Panc1 (cell line): Measurements from ENCODE around the gene LAMB3. TPM values are rescaled to one million over a fixed set of nuclear protein-coding genes. Genes with fewer than 3 reads are reported as not detected.

Experiments used
- ATAC-seq: fragments of 200-7000 bp; cut with Tn5 transposase; 2 replicates; pipeline ENCODE4 v1.9.1; 2020; ENCODE audit warnings: mild to moderate bottlenecking, moderate library complexity
- BruUV-seq: library from RNA; stranded (reverse); fragments of 400-500 nt; replicated peaks from 2 replicates; lab custom pipeline; 2021; lab: Mats Ljungman, UMichigan
- CTCF ChIA-PET: fragments of 300-600 bp; sonication (Branson Sonifier 250); formaldehyde crosslinking; loops from one replicate; lab custom pipeline; 2022; ENCODE audit warnings: antibody characterized with exemption; lab: Charles Lee
- POLR2A ChIA-PET: fragments of 300-600 bp; sonication (Branson Sonifier 250); formaldehyde crosslinking; loops from one replicate; lab custom pipeline; 2022; ENCODE audit warnings: antibody characterized with exemption; lab: Charles Lee
- DNase-seq: peaks from one replicate; pipeline ENCODE4 v3.0.0-alpha.2; 2010; ENCODE audit warnings: low read depth, low spot score
- H3K27ac ChIP-seq: 2 replicates; pipeline ENCODE4 v1.5.1; 2011; ENCODE audit warnings: mild to moderate bottlenecking, low read length, inconsistent platforms
- H3K27me3 ChIP-seq: fragments of 200-500 bp; sonication (Bioruptor generic); 2 replicates; pipeline ENCODE4 v1.6.0; 2014; ENCODE audit warnings: low read length, inconsistent platforms; ENCODE audit not compliant: control insufficient read depth, insufficient read depth
- H3K36me3 ChIP-seq: fragments of 200-500 bp; sonication (Bioruptor generic); 2 replicates; pipeline ENCODE4 v1.5.1; 2014; ENCODE audit warnings: inconsistent platforms, mild to moderate bottlenecking, low read length, moderate library complexity; ENCODE audit not compliant: control insufficient read depth, insufficient read depth
- H3K4me1 ChIP-seq: 2 replicates; pipeline ENCODE4 v1.5.1; 2011; ENCODE audit warnings: inconsistent platforms, mild to moderate bottlenecking, low read length, moderate library complexity; ENCODE audit not compliant: control insufficient read depth, insufficient read depth
- H3K4me3 ChIP-seq, 2 experiments: 2 replicates each; pipeline ENCODE4 v1.5.1; 2011 to 2012; ENCODE audit warnings: low read depth in 2 of 2, low read length in 2 of 2, mild to moderate bottlenecking in 2 of 2, inconsistent platforms in 1 of 2, moderate library complexity in 1 of 2
- H3K9me3 ChIP-seq: fragments of 200-500 bp; sonication (Bioruptor generic); 2 replicates; pipeline ENCODE4 v1.5.1; 2014; ENCODE audit warnings: low read depth, mild to moderate bottlenecking, inconsistent platforms, low read length, moderate library complexity; ENCODE audit not compliant: control insufficient read depth, insufficient read depth
- CTCF ChIP-seq: fragments of 450-650 bp; IDR thresholded peaks from 2 replicates; pipeline ENCODE4 v1.5.1; 2017; ENCODE audit warnings: mild to moderate bottlenecking
- POLR2AphosphoS5 ChIP-seq: IDR thresholded peaks from 2 replicates; pipeline ENCODE4 v1.6.1; 2012; ENCODE audit warnings: mild to moderate bottlenecking, low read depth, low read length, moderate library complexity
- REST ChIP-seq, 2 experiments: IDR thresholded peaks; 2 replicates each; pipeline ENCODE4 v1.6.1; 2011 to 2012; ENCODE audit warnings: low read depth in 2 of 2, control low read depth in 1 of 2, low read length in 1 of 2, mild to moderate bottlenecking in 1 of 2, moderate library complexity in 1 of 2; ENCODE audit not compliant: insufficient read depth in 1 of 2
- SIN3A ChIP-seq: IDR thresholded peaks from 2 replicates; pipeline ENCODE4 v1.6.1; 2012; ENCODE audit warnings: low read depth, mild to moderate bottlenecking, low read length, moderate library complexity, borderline replicate concordance; ENCODE audit not compliant: insufficient read depth
- TCF7L2 ChIP-seq: IDR thresholded peaks from 2 replicates; pipeline ENCODE4 v1.6.1; 2011; ENCODE audit warnings: mild to moderate bottlenecking, low read depth, low read length, inconsistent platforms
- in situ Hi-C: cut with HindIII; loops from 2 replicates; pipeline ENCODE4 v1.10.0; 2016; ENCODE audit warnings: low sequenced_read_pairs, low pct_unique_long_range_greater_than_20kb
- intact Hi-C: fragments of 100-400 bp; cut with micrococcal nuclease; formaldehyde crosslinking; loops from one replicate; pipeline ENCODE4 v1.10.0; 2022; ENCODE audit not compliant: unreplicated experiment
- total RNA-seq: library from RNA; stranded (reverse); gene quantifications from one replicate; pipeline ENCODE4 v1.2.1, GENCODE V29; 2021; ENCODE audit not compliant: unreplicated experiment

Gene LAMB3
- total RNA-seq, 1 experiment from 2014 or later, result 0.85 TPM

- Histone ChIP-seq H3K27me3 (no peaks in the 10 kb centered on the region; the same call in 1 of the 2 replicates), H3K27ac (no peak overlapping the region), H3K36me3 (no peaks in the 10 kb centered on the region), H3K4me1 (no peaks in the 10 kb centered on the region), H3K4me3 (no peak overlapping the region), H3K9me3 (no peaks in the 10 kb centered on the region)
- intact Hi-C loops (no loop called here), in situ Hi-C loops (no loop called here)
- DNase-seq (no peak), ATAC-seq (no peak)
- ChIA-PET POLR2A (no interaction called here), CTCF (no interaction called here)
- TF ChIP-seq TCF7L2 (no peak), POLR2AphosphoS5 (no peak), SIN3A (no peak), REST (IDR thresholded peaks at IDR 0.05; ENCODE audit: insufficient read depth in 1 of 2, low read depth in 2 of 2, low read length in 1 of 2) (no peak), CTCF (no peak)
- no TSS peak for BruUV-seq
Measured at GRCh38 chr1:209612646-209613399, 39.4 kb downstream of the LAMB3 start.

GRCh38 chr1:209611771-209612570, 40.3 kb downstream of the LAMB3 start:
- intact Hi-C loops (no loop called here), in situ Hi-C loops (no loop called here)
- H3K4me1 ChIP-seq, result no peaks in the 10 kb centered on the region
- H3K27me3 ChIP-seq, result no peaks in the 10 kb centered on the region; the same call in 1 of the 2 replicates
- TF ChIP-seq TCF7L2 (no peak), SIN3A (no peak), REST (IDR thresholded peaks at IDR 0.05; ENCODE audit: insufficient read depth in 1 of 2, low read depth in 2 of 2, low read length in 1 of 2) (no peak), CTCF (no peak), POLR2AphosphoS5 (no peak)
- no TSS peak for BruUV-seq
- DNase-seq, result no peak
- H3K27ac ChIP-seq, result no peak overlapping the region
- ATAC-seq, result no peak; the same call in 1 of the 2 replicates
- H3K4me3 ChIP-seq, result no peak overlapping the region
- CTCF ChIA-PET, result interaction anchor here (0.6 kb wide), 1 partner anchor 10 kb away, joined by 3 read pairs; no protein-coding TSS in a partner anchor
- no peaks in the 10 kb centered on the region for H3K9me3 ChIP-seq
- H3K36me3 ChIP-seq, result no peaks in the 10 kb centered on the region
- POLR2A ChIA-PET, result no interaction called here
